Fibroblast of lung (primary cell): Measurements from ENCODE around the gene KCNK7.

Experiments
- EZH2 ChIP-seq: IDR thresholded peaks from 2 replicates; pipeline ENCODE4 v1.5.1; 2012; ENCODE audit warnings: low read length, control low read depth, mild to moderate bottlenecking; ENCODE audit errors: missing control alignments
- TF ChIP-seq, protein P1 (sequence below), 2 donors: IDR thresholded peaks in 1 of 2; conservative IDR thresholded peaks in 1 of 2; 1 replicate in 1 of 2; 2 replicates in 1 of 2; pipeline ENCODE4 v1.5.1; 2011 to 2012; ENCODE audit warnings: low read length in 2 of 2, control low read depth in 1 of 2, inconsistent platforms in 1 of 2, low read depth in 1 of 2, mild to moderate bottlenecking in 1 of 2

DNA sequence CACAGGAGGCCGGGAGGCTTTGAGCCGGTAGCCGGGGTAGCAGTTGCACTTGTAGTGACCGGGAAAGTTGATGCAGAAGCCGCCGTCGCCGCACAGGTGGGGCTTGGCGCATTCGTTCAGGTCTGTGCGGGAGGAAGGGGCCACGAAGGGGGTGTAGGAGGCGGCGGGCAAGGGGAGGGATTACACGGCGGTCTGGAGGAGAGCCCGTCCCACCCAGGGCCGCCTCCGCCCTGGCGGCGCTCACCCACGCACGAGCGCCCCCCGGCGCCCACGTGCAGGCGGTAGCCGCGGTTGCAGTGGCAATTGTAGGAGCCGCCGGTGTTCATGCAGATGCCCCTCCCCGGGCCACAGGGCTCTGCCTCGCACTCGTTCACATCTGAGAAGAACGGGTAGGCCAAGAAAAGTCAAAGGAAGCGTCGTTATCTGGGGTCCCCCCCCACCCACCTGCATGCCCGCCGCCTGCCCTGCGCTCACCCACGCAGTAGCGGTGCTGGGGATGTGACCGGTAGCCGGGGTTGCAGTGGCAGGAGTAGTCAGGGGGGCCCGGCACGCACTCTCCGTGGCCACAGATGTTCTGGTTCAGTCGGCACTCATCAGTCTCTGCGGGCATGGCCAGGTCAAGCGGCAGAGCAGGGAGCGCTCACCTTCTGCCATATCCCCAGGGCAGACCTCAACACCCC lies 48.0 kb downstream of the KCNK7 start:
- TF ChIP-seq, protein P1, sequence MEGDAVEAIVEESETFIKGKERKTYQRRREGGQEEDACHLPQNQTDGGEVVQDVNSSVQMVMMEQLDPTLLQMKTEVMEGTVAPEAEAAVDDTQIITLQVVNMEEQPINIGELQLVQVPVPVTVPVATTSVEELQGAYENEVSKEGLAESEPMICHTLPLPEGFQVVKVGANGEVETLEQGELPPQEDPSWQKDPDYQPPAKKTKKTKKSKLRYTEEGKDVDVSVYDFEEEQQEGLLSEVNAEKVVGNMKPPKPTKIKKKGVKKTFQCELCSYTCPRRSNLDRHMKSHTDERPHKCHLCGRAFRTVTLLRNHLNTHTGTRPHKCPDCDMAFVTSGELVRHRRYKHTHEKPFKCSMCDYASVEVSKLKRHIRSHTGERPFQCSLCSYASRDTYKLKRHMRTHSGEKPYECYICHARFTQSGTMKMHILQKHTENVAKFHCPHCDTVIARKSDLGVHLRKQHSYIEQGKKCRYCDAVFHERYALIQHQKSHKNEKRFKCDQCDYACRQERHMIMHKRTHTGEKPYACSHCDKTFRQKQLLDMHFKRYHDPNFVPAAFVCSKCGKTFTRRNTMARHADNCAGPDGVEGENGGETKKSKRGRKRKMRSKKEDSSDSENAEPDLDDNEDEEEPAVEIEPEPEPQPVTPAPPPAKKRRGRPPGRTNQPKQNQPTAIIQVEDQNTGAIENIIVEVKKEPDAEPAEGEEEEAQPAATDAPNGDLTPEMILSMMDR (conservative IDR thresholded peaks at IDR 0.05 in 1 of 2, IDR thresholded peaks at IDR 0.05 in 1 of 2; ENCODE audit: low read depth in 1 of 2, low read length in 2 of 2) = no peak
- TF ChIP-seq EZH2 = no peak
